Stimulated activated CD8-positive, alpha-beta memory T cell treated with anti-CD3 and anti-CD28 coated beads, Interleukin-12 subunit alpha, Interleukin-12 subunit beta, amount 100 ng/mL, for 24 hours (primary cell): ENCODE results near the gene SSNA1.
A peak's percentile ranks its signal among the peaks of the same experiment; 100 is the strongest.

Experiments used
- DNase-seq: peaks from one replicate; pipeline ENCODE4 v3.0.0-alpha.2; 2020; ENCODE audit errors: extremely low read depth

SSNA1 gene

GRCh38 chr9:137152844-137153405, 35.6 kb upstream of the SSNA1 start:
- no peak for DNase-seq

GRCh38 chr9:137156567-137157375, 31.7 kb upstream of the SSNA1 start:
- DNase-seq: peak; percentile 41

- DNase-seq: no peak
These were observed 30.7 kb upstream of the SSNA1 start for GRCh38 chr9:137157618-137158415.

- no peak for DNase-seq
These were observed 29.9 kb upstream of the SSNA1 start for GRCh38 chr9:137158625-137159024.

GRCh38 chr9:137159105-137160053, 29.1 kb upstream of the SSNA1 start:
- DNase-seq: no peak

GRCh38 chr9:137160054-137160425, 28.4 kb upstream of the SSNA1 start:
- DNase-seq: no peak

GRCh38 chr9:137160716-137161557, 27.5 kb upstream of the SSNA1 start:
- no peak for DNase-seq

- no peak for DNase-seq
These were observed 26.7 kb upstream of the SSNA1 start for GRCh38 chr9:137161558-137162486.

GRCh38 chr9:137162505-137163364, 25.7 kb upstream of the SSNA1 start:
- DNase-seq: no peak

- no peak for DNase-seq
These were observed 25.1 kb upstream of the SSNA1 start for GRCh38 chr9:137163365-137163715.

GRCh38 chr9:137163805-137164204, 24.7 kb upstream of the SSNA1 start:
- DNase-seq: no peak

GRCh38 chr9:137164370-137165249, 23.9 kb upstream of the SSNA1 start:
- no peak for DNase-seq

GRCh38 chr9:137165250-137165836, 23.1 kb upstream of the SSNA1 start:
- DNase-seq: no peak

GRCh38 chr9:137166380-137167229, 21.9 kb upstream of the SSNA1 start:
- no peak for DNase-seq

GRCh38 chr9:137167277-137167746, 21.2 kb upstream of the SSNA1 start:
- DNase-seq: no peak
